HEK293 (cell line): Measurements from ENCODE around the gene RIN3.

Experiments used
- CTCF ChIA-PET: fragments of 350-600 bp; formaldehyde crosslinking; extraction: SDS; loops from one replicate; lab custom pipeline; 2021; ENCODE audit warnings: antibody characterized with exemption; lab: Yijun Ruan, JAX
- POLR2A ChIA-PET: fragments of 300-600 bp; formaldehyde crosslinking; extraction: SDS; loops from one replicate; lab custom pipeline; 2020; ENCODE audit warnings: antibody characterized with exemption, inconsistent platforms; lab: Yijun Ruan, JAX
- H3K27ac ChIP-seq: fragments of 200-500 bp; sonication (Bioruptor generic); 2 replicates; pipeline ENCODE4 v1.5.1; 2014; ENCODE audit warnings: low read depth, low read length, control low read depth, inconsistent platforms; ENCODE audit errors: extremely low read depth
- H3K36me3 ChIP-seq, 2 experiments: fragments of 200-500 bp in 1 of 2; sonication (Bioruptor generic) in 1 of 2; 1 replicate in 1 of 2; 2 replicates in 1 of 2; pipeline ENCODE4 v1.5.1; 2014 to 2017; ENCODE audit warnings: inconsistent platforms in 2 of 2, low read length in 2 of 2; ENCODE audit not compliant: control insufficient read depth in 2 of 2, insufficient read depth in 1 of 2
- H3K4me1 ChIP-seq: fragments of 200-500 bp; sonication (Bioruptor generic); 2 replicates; pipeline ENCODE4 v1.5.1; 2014; ENCODE audit warnings: mild to moderate bottlenecking, low read length, inconsistent platforms; ENCODE audit not compliant: control insufficient read depth, insufficient read depth
- H3K4me3 ChIP-seq: 2 replicates; pipeline ENCODE4 v1.5.1; 2011; ENCODE audit warnings: low read depth, mild to moderate bottlenecking, control low read depth, low read length, moderate library complexity
- H3K9me3 ChIP-seq: fragments of 200-500 bp; sonication (Bioruptor generic); 2 replicates; pipeline ENCODE4 v1.5.1; 2014; ENCODE audit warnings: low read depth, low read length, inconsistent platforms; ENCODE audit not compliant: control insufficient read depth, insufficient read depth
- BCL11B ChIP-seq: fragments of 450-650 bp; formaldehyde crosslinking; IDR thresholded peaks from 2 replicates; pipeline ENCODE4 v1.5.1; 2016; ENCODE audit warnings: low read depth, missing biosample characterization, missing genetic modification characterization
- KLF8 ChIP-seq: fragments of 450-650 bp; formaldehyde crosslinking; IDR thresholded peaks from 2 replicates; pipeline ENCODE4 v1.5.1; 2016; ENCODE audit warnings: missing biosample characterization, missing genetic modification characterization
- ZBTB21 ChIP-seq: fragments of 450-650 bp; formaldehyde crosslinking; IDR thresholded peaks from 2 replicates; pipeline ENCODE4 v1.5.1; 2017; ENCODE audit warnings: missing biosample characterization, missing genetic modification characterization
- ZBTB6 ChIP-seq: fragments of 450-650 bp; formaldehyde crosslinking; IDR thresholded peaks from 2 replicates; pipeline ENCODE4 v1.5.1; 2017; ENCODE audit warnings: missing biosample characterization, missing genetic modification characterization
- ZNF112 ChIP-seq: fragments of 450-650 bp; formaldehyde crosslinking; IDR thresholded peaks from 2 replicates; pipeline ENCODE4 v1.5.0; 2017; ENCODE audit warnings: missing biosample characterization, missing genetic modification characterization
- ZNF146 ChIP-seq: fragments of 450-650 bp; formaldehyde crosslinking; IDR thresholded peaks from 2 replicates; pipeline ENCODE4 v1.5.1; 2016; ENCODE audit warnings: missing biosample characterization, missing genetic modification characterization
- ZNF175 ChIP-seq: fragments of 450-650 bp; formaldehyde crosslinking; IDR thresholded peaks from 2 replicates; pipeline ENCODE4 v1.5.1; 2016; ENCODE audit warnings: missing biosample characterization, missing genetic modification characterization
- ZNF23 ChIP-seq: fragments of 450-650 bp; formaldehyde crosslinking; IDR thresholded peaks from 2 replicates; pipeline ENCODE4 v1.5.1; 2016; ENCODE audit warnings: missing biosample characterization, missing genetic modification characterization, borderline replicate concordance
- ZNF335 ChIP-seq: fragments of 450-650 bp; formaldehyde crosslinking; conservative IDR thresholded peaks from 2 replicates; pipeline ENCODE4 v1.5.1; 2016; ENCODE audit warnings: missing biosample characterization, missing genetic modification characterization
- ZNF341 ChIP-seq: fragments of 450-650 bp; formaldehyde crosslinking; IDR thresholded peaks from 2 replicates; pipeline ENCODE4; 2016; ENCODE audit warnings: low read depth, missing biosample characterization, missing genetic modification characterization
- ZNF350 ChIP-seq: fragments of 450-650 bp; formaldehyde crosslinking; IDR thresholded peaks from 2 replicates; pipeline ENCODE4 v1.5.0; 2017; ENCODE audit warnings: missing biosample characterization, mild to moderate bottlenecking, missing genetic modification characterization
- ZNF354C ChIP-seq: fragments of 450-650 bp; formaldehyde crosslinking; IDR thresholded peaks from 2 replicates; pipeline ENCODE4 v1.5.1; 2016; ENCODE audit warnings: missing biosample characterization, missing genetic modification characterization, low read depth, borderline replicate concordance
- ZNF558 ChIP-seq: fragments of 450-650 bp; formaldehyde crosslinking; IDR thresholded peaks from 2 replicates; pipeline ENCODE4 v1.5.1; 2016; ENCODE audit warnings: missing biosample characterization, missing genetic modification characterization
- ZNF561 ChIP-seq: fragments of 450-650 bp; IDR thresholded peaks from 2 replicates; pipeline ENCODE4 v1.5.1; 2018; ENCODE audit warnings: missing biosample characterization, missing genetic modification characterization, borderline replicate concordance
- ZNF610 ChIP-seq: fragments of 450-650 bp; formaldehyde crosslinking; IDR thresholded peaks from 2 replicates; pipeline ENCODE4 v1.5.1; 2016; ENCODE audit warnings: missing biosample characterization, missing genetic modification characterization, borderline replicate concordance
- ZNF677 ChIP-seq: fragments of 450-650 bp; IDR thresholded peaks from 2 replicates; pipeline ENCODE4 v1.5.0; 2018; ENCODE audit warnings: missing biosample characterization, mild to moderate bottlenecking, missing genetic modification characterization, moderate library complexity
- ZNF776 ChIP-seq: fragments of 450-650 bp; formaldehyde crosslinking; IDR thresholded peaks from 2 replicates; pipeline ENCODE4 v1.5.0; 2017; ENCODE audit warnings: missing biosample characterization, missing genetic modification characterization, borderline replicate concordance
- ZNF843 ChIP-seq: fragments of 450-650 bp; formaldehyde crosslinking; IDR thresholded peaks from 2 replicates; pipeline ENCODE4 v1.5.1; 2016; ENCODE audit warnings: missing biosample characterization, missing genetic modification characterization
- ZXDB ChIP-seq: fragments of 450-650 bp; formaldehyde crosslinking; IDR thresholded peaks from 2 replicates; pipeline ENCODE4 v1.5.1; 2016; ENCODE audit warnings: missing biosample characterization, missing genetic modification characterization
- TF ChIP-seq, protein P1 (sequence below): fragments of 450-650 bp; formaldehyde crosslinking; IDR thresholded peaks from 2 replicates; pipeline ENCODE4 v1.5.1; 2017; ENCODE audit warnings: missing biosample characterization, missing genetic modification characterization
- TF ChIP-seq, protein P2 (sequence below): fragments of 450-650 bp; formaldehyde crosslinking; IDR thresholded peaks from 2 replicates; pipeline ENCODE4 v1.5.1; 2016; ENCODE audit warnings: missing biosample characterization, missing genetic modification characterization
- TF ChIP-seq, protein P3 (sequence below): fragments of 450-650 bp; IDR thresholded peaks from 2 replicates; pipeline ENCODE4 v1.5.1; 2018; ENCODE audit warnings: missing biosample characterization, missing genetic modification characterization
- TF ChIP-seq, protein P4 (sequence below): fragments of 450-650 bp; formaldehyde crosslinking; IDR thresholded peaks from 2 replicates; pipeline ENCODE4 v1.5.1; 2016; ENCODE audit warnings: missing biosample characterization, missing genetic modification characterization
- TF ChIP-seq, protein P5 (sequence below): fragments of 450-650 bp; formaldehyde crosslinking; IDR thresholded peaks from 2 replicates; pipeline ENCODE4 v1.5.1; 2016; ENCODE audit warnings: missing biosample characterization, missing genetic modification characterization

RIN3 gene

GRCh38 chr14:92660571-92660970 is 147.0 kb downstream of the RIN3 start:
- TF ChIP-seq, protein P1, sequence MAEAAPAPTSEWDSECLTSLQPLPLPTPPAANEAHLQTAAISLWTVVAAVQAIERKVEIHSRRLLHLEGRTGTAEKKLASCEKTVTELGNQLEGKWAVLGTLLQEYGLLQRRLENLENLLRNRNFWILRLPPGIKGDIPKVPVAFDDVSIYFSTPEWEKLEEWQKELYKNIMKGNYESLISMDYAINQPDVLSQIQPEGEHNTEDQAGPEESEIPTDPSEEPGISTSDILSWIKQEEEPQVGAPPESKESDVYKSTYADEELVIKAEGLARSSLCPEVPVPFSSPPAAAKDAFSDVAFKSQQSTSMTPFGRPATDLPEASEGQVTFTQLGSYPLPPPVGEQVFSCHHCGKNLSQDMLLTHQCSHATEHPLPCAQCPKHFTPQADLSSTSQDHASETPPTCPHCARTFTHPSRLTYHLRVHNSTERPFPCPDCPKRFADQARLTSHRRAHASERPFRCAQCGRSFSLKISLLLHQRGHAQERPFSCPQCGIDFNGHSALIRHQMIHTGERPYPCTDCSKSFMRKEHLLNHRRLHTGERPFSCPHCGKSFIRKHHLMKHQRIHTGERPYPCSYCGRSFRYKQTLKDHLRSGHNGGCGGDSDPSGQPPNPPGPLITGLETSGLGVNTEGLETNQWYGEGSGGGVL (tag by site-specific recombination) = no peak
- TF ChIP-seq, protein P2, sequence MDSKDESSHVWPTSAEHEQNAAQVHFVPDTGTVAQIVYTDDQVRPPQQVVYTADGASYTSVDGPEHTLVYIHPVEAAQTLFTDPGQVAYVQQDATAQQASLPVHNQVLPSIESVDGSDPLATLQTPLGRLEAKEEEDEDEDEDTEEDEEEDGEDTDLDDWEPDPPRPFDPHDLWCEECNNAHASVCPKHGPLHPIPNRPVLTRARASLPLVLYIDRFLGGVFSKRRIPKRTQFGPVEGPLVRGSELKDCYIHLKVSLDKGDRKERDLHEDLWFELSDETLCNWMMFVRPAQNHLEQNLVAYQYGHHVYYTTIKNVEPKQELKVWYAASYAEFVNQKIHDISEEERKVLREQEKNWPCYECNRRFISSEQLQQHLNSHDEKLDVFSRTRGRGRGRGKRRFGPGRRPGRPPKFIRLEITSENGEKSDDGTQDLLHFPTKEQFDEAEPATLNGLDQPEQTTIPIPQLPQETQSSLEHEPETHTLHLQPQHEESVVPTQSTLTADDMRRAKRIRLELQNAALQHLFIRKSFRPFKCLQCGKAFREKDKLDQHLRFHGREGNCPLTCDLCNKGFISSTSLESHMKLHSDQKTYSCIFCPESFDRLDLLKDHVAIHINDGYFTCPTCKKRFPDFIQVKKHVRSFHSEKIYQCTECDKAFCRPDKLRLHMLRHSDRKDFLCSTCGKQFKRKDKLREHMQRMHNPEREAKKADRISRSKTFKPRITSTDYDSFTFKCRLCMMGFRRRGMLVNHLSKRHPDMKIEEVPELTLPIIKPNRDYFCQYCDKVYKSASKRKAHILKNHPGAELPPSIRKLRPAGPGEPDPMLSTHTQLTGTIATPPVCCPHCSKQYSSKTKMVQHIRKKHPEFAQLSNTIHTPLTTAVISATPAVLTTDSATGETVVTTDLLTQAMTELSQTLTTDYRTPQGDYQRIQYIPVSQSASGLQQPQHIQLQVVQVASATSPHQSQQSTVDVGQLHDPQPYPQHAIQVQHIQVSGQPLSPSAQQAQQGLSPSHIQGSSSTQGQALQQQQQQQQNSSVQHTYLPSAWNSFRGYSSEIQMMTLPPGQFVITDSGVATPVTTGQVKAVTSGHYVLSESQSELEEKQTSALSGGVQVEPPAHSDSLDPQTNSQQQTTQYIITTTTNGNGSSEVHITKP = no peak
- no peak for TF ChIP-seq ZNF677
- no peak for TF ChIP-seq ZNF558 (tag by site-specific recombination)
- no peak for TF ChIP-seq BCL11B
- TF ChIP-seq KLF8 = no peak
- TF ChIP-seq, protein P3, sequence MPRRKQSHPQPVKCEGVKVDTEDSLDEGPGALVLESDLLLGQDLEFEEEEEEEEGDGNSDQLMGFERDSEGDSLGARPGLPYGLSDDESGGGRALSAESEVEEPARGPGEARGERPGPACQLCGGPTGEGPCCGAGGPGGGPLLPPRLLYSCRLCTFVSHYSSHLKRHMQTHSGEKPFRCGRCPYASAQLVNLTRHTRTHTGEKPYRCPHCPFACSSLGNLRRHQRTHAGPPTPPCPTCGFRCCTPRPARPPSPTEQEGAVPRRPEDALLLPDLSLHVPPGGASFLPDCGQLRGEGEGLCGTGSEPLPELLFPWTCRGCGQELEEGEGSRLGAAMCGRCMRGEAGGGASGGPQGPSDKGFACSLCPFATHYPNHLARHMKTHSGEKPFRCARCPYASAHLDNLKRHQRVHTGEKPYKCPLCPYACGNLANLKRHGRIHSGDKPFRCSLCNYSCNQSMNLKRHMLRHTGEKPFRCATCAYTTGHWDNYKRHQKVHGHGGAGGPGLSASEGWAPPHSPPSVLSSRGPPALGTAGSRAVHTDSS (tag by site-specific recombination) = no peak
- TF ChIP-seq ZNF561 (tag by site-specific recombination) = no peak
- TF ChIP-seq, all 188 proteins: peak for 0
- Histone ChIP-seq H3K9me3 (no peaks in the 10 kb centered on the region), H3K4me3 (no peak overlapping the region), H3K4me1 (no peaks in the 10 kb centered on the region), H3K27ac (no peak overlapping the region), H3K36me3 (no peaks in the 10 kb centered on the region)
- ChIA-PET CTCF (no interaction called here), POLR2A (no interaction called here)

DNA sequence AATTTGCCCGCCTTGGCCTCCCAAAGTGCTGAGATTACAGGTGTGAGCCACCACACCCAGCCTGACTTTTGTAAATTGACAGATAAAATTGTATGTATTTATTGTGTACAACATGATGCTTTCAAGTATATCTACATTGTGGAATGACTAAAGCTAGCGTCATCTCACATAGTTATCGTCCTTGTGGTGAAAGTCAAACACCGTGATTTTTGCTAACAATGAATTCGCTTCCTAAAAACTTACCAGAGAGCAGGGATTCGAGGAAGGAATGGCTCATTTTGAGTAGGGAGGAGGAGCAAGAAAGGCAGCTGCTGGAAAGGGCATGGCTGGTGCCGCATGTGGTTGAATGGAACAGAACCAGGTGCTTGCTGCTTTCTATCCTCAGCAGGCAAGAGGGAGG is 149.5 kb downstream of the RIN3 start:
- TF ChIP-seq ZNF341 (tag by site-specific recombination) (no peak), ZNF843 (tag by site-specific recombination) (no peak), ZNF23 (no peak)
- TF ChIP-seq, protein P4, sequence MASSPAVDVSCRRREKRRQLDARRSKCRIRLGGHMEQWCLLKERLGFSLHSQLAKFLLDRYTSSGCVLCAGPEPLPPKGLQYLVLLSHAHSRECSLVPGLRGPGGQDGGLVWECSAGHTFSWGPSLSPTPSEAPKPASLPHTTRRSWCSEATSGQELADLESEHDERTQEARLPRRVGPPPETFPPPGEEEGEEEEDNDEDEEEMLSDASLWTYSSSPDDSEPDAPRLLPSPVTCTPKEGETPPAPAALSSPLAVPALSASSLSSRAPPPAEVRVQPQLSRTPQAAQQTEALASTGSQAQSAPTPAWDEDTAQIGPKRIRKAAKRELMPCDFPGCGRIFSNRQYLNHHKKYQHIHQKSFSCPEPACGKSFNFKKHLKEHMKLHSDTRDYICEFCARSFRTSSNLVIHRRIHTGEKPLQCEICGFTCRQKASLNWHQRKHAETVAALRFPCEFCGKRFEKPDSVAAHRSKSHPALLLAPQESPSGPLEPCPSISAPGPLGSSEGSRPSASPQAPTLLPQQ (tag by site-specific recombination) = no peak
- H3K27ac ChIP-seq = no peak overlapping the region
- H3K36me3 ChIP-seq = no peaks in the 10 kb centered on the region
- no peaks in the 10 kb centered on the region for H3K4me1 ChIP-seq
- H3K9me3 ChIP-seq = no peaks in the 10 kb centered on the region
- ChIA-PET POLR2A (no interaction called here), CTCF (interaction anchor here (0.6 kb wide), 1 partner anchor 27 kb away, joined by 3 read pairs; no protein-coding TSS in a partner anchor)
- H3K4me3 ChIP-seq = no peak overlapping the region

DNA sequence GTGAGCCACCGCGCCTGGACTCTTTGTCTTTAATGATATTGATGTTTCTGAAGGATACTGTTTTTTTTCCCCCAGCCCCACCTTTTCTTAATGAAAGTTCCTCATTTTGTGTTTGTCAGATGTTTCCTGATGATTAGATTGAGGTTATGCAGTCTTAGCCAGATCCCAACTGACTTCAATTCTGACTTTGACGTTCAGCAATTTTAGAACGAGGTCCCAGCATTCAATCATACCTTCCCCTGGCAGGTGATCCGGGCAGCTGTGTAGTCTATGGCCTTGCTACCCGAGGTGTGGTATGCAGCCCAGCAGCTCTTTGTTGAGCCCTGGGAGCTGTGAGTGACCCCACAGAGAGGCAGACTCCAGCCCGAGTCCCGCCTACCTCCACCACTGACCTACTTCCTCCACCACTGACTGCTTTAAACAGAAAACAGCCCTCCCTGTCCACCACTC is 152.1 kb downstream of the RIN3 start:
- H3K4me1 ChIP-seq = no peaks in the 10 kb centered on the region
- CTCF ChIA-PET = no interaction called here
- POLR2A ChIA-PET = no interaction called here
- H3K27ac ChIP-seq = no peak overlapping the region
- no peak overlapping the region for H3K4me3 ChIP-seq
- H3K36me3 ChIP-seq = no peaks in the 10 kb centered on the region
- H3K9me3 ChIP-seq = no peaks in the 10 kb centered on the region
- TF ChIP-seq ZNF112 (tag by site-specific recombination) = no peak
- TF ChIP-seq, protein P5, sequence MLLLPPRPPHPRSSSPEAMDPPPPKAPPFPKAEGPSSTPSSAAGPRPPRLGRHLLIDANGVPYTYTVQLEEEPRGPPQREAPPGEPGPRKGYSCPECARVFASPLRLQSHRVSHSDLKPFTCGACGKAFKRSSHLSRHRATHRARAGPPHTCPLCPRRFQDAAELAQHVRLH (tag by site-specific recombination) = no peak
- no peak for TF ChIP-seq ZNF175 (tag by site-specific recombination)
- TF ChIP-seq ZXDB = no peak
- TF ChIP-seq ZNF335 (tag by site-specific recombination) = no peak
- TF ChIP-seq ZBTB6 = no peak
- no peak for TF ChIP-seq ZBTB21 (tag by site-specific recombination)
- no peak for TF ChIP-seq ZNF350 (tag by site-specific recombination)
- TF ChIP-seq ZNF776 = no peak
- TF ChIP-seq ZNF146 (tag by site-specific recombination) = no peak
- TF ChIP-seq ZNF610 (tag by site-specific recombination) = no peak
- no peak for TF ChIP-seq ZNF354C (tag by site-specific recombination)
